BLaER1 treated with 17β-estradiol and CSF1 and Interleukin-3, amounts not matched to agents 10 nM and 100 nM (cell line): ENCODE results near the gene RLN3.
A peak's percentile ranks its signal among the peaks of the same experiment; 100 is the strongest.

Experiments
- H3K27ac ChIP-seq, 11 experiments: shearing (Covaris generic); formaldehyde crosslinking; 2 replicates each; pipeline ENCODE4 v1.8.1; 2022
- H3K27me3 ChIP-seq, 11 experiments: shearing (Covaris generic); formaldehyde crosslinking; 2 replicates each; pipeline ENCODE4 v1.8.1; 2022
- H3K36me3 ChIP-seq, 11 experiments: shearing (Covaris generic); formaldehyde crosslinking; 2 replicates each; pipeline ENCODE4 v1.8.1; 2022
- H3K4me1 ChIP-seq, 10 experiments: shearing (Covaris generic); formaldehyde crosslinking; 2 replicates each; pipeline ENCODE4 v1.8.1; 2022
- H3K4me2 ChIP-seq, 11 experiments: shearing (Covaris generic); formaldehyde crosslinking; 2 replicates each; pipeline ENCODE4 v1.8.1; 2022
- H3K4me3 ChIP-seq, 10 experiments: shearing (Covaris generic); formaldehyde crosslinking; 2 replicates each; pipeline ENCODE4 v1.8.1; 2022
- H3K9ac ChIP-seq, 11 experiments: shearing (Covaris generic); formaldehyde crosslinking; 2 replicates each; pipeline ENCODE4 v1.8.1; 2022
- H3K9me3 ChIP-seq, 11 experiments: shearing (Covaris generic); formaldehyde crosslinking; replicated peaks in 1 of 11; 2 replicates each; pipeline ENCODE4 v1.8.1; 2022
- H4K20me1 ChIP-seq, 11 experiments: shearing (Covaris generic); formaldehyde crosslinking; 2 replicates each; pipeline ENCODE4 v1.8.1; 2022
- Cebpa-rat ChIP-seq, 11 experiments: shearing (Covaris generic); IDR thresholded peaks; 2 replicates each; pipeline ENCODE4 v1.8.1; 2022

RLN3 gene

DNA sequence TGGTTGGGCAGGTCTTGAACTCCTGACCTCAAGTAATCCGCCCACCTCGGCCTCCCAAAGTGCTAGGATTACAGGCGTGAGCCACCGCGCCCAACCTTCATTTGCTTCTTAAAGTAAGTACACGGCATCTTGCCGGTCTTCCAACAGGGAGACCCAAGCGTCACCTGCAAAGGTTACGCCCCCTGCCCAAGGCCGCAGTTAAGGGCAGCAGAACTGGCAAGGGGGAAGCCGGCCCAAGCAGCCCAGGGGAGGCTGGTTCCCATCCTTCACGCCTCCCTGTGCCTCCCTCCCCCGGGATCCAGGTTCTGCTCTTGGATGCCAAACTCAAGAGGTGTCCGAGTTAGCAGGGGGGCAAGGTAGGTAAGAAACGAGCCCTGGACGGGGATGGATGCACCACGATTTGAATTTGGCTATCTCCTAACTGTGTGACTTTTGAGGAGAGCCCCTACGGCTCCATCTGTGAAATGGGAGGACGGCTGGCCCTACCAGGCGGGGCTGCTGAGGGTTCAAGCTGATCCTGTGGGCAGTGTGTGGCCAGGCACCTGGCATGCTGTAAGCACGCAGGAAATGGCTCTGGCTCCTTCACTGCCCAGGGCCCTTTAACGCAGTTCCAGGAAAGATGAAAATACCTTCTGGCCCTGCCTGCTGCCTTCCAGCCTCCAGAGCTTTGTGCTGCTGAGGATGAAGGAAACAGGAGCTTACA is 30.9 kb upstream of the RLN3 start:
- Histone ChIP-seq H4K20me1 (peaks cover 0 to 17% (median 0%) of the 10 kb centered on the region in 11 experiments; a peak in 1 of 22 replicates), H3K4me3 (no peak overlapping the region), H3K36me3 (peaks cover 28 to 66% (median 52%) of the 10 kb centered on the region in 11 experiments), H3K27ac (peak overlapping the region in 1 of 11 experiments; percentile 21; a peak in 2 of 22 replicates), H3K27me3 (no peaks in the 10 kb centered on the region), H3K9me3 (peaks cover 9 to 14% (median 12%) of the 10 kb centered on the region in 11 experiments), H3K4me1 (peaks cover 20 to 43% (median 28%) of the 10 kb centered on the region in 10 experiments), H3K9ac (peak overlapping the region in 4 of 11 experiments; percentile 9 to 44 (median 19); a peak in 2 of 22 replicates), H3K4me2 (no peak overlapping the region)
- no peak for TF ChIP-seq Cebpa-rat (IDR thresholded peaks at IDR 0.05)

DNA sequence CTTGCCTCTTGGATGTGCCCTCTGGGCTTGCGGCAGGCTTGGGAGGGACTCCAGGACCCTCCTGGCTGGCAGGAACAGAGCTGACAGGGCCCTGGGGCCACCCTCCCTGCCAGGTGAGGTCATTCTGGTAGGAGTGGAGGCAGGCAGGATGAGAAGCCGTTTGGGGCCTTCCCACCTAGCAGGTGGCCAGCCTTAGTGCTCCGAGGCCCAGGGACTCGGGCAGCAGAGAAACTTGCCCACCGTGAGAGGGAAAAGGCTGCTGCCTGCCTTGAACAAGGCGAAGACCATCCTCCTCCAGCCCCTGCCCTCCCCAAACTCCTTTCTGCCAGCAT is 30.4 kb upstream of the RLN3 start:
- peaks cover 0 to 17% (median 0%) of the 10 kb centered on the region in 11 experiments; a peak in 1 of 22 replicates for H4K20me1 ChIP-seq
- no peak for TF ChIP-seq Cebpa-rat (IDR thresholded peaks at IDR 0.05)
- no peaks in the 10 kb centered on the region for H3K27me3 ChIP-seq
- peaks cover 9 to 14% (median 12%) of the 10 kb centered on the region in 11 experiments for H3K9me3 ChIP-seq
- no peak overlapping the region for H3K4me3 ChIP-seq
- H3K4me2 ChIP-seq: no peak overlapping the region
- H3K27ac ChIP-seq: peak overlapping the region in 1 of 11 experiments; percentile 21; a peak in 2 of 22 replicates
- peaks cover 23 to 61% (median 46%) of the 10 kb centered on the region in 11 experiments for H3K36me3 ChIP-seq
- peak overlapping the region in 4 of 11 experiments; percentile 9 to 44 (median 19); a peak in 2 of 22 replicates for H3K9ac ChIP-seq
- peaks cover 25 to 48% (median 33%) of the 10 kb centered on the region in 10 experiments for H3K4me1 ChIP-seq

DNA sequence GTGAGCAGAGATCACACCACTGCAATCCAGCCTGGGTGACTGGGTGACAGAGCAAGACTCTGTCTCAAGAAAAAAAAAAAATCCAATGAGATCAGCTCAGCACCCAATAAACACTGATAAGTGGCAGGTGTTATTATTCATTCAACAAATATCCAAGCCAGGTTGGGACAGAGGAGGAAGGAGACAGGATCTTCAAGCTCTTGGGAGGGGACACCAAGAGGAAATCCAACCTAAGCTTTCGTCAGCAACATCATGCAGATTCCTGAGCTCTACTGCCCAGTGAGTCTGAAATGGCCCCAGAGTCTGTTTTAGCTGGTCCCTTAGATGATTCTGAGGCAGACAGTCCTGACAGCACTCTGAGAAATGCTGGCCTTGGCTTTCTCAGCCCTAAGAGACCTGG is 29.5 kb upstream of the RLN3 start:
- Histone ChIP-seq H3K36me3 (peaks cover 14 to 53% (median 38%) of the 10 kb centered on the region in 11 experiments), H3K4me3 (no peak overlapping the region), H3K27me3 (no peaks in the 10 kb centered on the region), H3K27ac (no peak overlapping the region), H3K4me1 (peaks cover 34 to 56% (median 42%) of the 10 kb centered on the region in 10 experiments), H3K9me3 (peaks cover 9 to 14% (median 12%) of the 10 kb centered on the region in 11 experiments), H4K20me1 (peaks cover 0 to 17% (median 0%) of the 10 kb centered on the region in 11 experiments; a peak in 1 of 22 replicates), H3K4me2 (no peak overlapping the region), H3K9ac (no peak overlapping the region)
- no peak for TF ChIP-seq Cebpa-rat (IDR thresholded peaks at IDR 0.05)

DNA sequence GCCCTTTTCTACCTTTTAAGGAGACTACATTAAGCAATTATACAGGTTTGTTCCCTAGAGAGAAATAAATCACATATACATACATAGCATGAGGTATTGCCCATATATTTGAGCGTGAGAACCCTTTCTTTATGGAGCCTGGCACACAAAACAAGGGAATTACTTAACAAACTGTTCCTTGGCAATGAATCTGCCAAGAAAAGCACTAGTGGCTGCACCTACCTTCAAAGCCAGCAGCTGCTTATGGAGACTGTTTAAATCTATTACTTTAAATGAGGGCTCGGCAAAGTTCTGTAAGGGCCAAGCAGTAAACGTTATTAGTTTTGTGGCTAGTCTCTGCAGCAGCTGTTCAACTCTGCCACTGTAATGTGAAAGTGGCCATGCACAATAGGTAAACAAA is 28.9 kb upstream of the RLN3 start:
- Histone ChIP-seq H3K9me3 (peaks cover 9 to 14% (median 12%) of the 10 kb centered on the region in 11 experiments), H3K4me2 (no peak overlapping the region), H3K27ac (no peak overlapping the region), H3K36me3 (peaks cover 14 to 51% (median 37%) of the 10 kb centered on the region in 11 experiments), H3K4me1 (peaks cover 40 to 60% (median 45%) of the 10 kb centered on the region in 10 experiments), H4K20me1 (peaks cover 0 to 17% (median 0%) of the 10 kb centered on the region in 11 experiments; a peak in 1 of 22 replicates), H3K27me3 (no peaks in the 10 kb centered on the region), H3K4me3 (no peak overlapping the region), H3K9ac (no peak overlapping the region)
- TF ChIP-seq Cebpa-rat (IDR thresholded peaks at IDR 0.05): no peak

DNA sequence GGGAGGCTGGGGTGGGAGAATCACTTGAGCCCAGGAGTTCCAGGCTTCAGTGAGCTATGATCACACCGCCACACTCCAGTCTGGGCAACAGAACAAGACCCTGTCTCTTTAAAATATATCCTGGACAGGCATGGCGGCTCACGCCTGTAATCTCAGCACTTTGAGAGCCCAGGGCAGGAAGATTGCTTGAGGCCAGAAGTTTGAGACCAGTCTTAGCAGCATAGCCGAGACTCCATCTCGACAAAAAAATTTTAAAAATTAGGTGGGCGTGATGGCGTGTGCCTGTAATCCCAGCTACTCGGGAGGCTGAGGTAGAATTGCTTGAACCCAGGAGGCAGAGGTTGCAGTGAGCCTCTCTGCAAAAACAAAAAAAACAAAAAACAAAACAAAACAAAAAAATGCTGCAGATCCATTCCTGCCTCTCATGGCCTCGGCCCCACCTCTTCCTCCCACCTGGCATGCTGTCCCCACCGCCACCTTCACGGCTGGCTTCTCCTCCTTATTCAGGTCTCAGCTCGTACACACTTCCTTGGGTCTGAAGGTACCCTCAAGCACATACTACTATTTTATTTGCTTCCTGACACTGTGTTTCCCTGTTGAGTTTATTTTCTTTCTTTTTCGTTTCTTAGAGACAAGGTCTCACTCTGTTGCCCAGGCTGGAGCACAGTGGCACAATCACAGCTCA is 27.1 kb upstream of the RLN3 start:
- Histone ChIP-seq H3K36me3 (peaks cover 14 to 41% (median 29%) of the 10 kb centered on the region in 11 experiments; a peak in 21 of 22 replicates), H3K4me2 (peak overlapping the region; percentile 79 to 96 (median 88)), H4K20me1 (peaks cover 0 to 15% (median 0%) of the 10 kb centered on the region in 11 experiments; a peak in 1 of 22 replicates), H3K9ac (peak overlapping the region; percentile 0 to 93 (median 27); a peak in 16 of 22 replicates), H3K27ac (peak overlapping the region in 9 of 11 experiments; percentile 31 to 96 (median 90); a peak in 17 of 22 replicates), H3K4me3 (no peak overlapping the region), H3K4me1 (peaks cover 48 to 70% (median 58%) of the 10 kb centered on the region in 10 experiments), H3K27me3 (no peaks in the 10 kb centered on the region), H3K9me3 (peaks cover 9 to 14% (median 12%) of the 10 kb centered on the region in 11 experiments)
- no peak for TF ChIP-seq Cebpa-rat (IDR thresholded peaks at IDR 0.05)

DNA sequence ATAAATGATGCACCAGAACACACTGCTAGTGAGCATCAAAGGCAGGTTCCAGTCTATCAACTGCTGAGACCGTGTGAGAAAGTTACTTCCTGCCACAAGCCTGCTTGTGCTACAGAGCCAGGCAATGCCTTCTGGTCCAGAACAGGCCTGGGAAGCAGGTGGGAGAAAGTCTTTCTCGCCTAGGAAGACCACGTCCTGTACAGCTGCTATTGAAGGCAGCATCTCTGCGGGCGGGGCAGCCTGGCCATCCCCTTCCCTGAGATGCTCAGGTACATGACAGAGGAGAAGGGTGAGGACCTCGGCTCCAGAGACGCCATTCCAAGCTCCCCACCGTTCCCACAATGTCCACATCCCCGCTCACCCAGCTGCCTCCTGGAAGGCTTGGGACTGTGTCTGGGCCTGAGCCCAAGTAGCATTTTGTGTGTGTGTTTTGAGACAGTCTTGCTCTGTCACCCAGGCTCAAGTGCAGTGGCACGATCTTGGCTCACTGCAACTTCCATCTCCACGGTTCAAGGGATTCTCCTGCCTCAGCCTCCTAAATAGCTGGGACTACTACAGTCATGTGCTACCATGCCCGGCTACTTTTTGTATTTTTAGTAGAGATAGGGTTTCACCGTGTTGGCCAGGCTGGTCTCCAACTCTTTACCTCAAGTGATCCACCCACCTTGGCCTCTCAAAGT is 25.2 kb upstream of the RLN3 start:
- Histone ChIP-seq H3K4me2 (peak overlapping the region; percentile 79 to 96 (median 88)), H3K4me1 (peaks cover 48 to 68% (median 61%) of the 10 kb centered on the region in 10 experiments), H3K9me3 (peaks cover 9 to 14% (median 12%) of the 10 kb centered on the region in 11 experiments), H3K27ac (peak overlapping the region; percentile 71 to 99 (median 92)), H3K36me3 (peaks cover 12 to 27% (median 19%) of the 10 kb centered on the region in 11 experiments; a peak in 21 of 22 replicates), H4K20me1 (peaks cover 0 to 6% (median 0%) of the 10 kb centered on the region in 11 experiments; a peak in 1 of 22 replicates), H3K9ac (peak overlapping the region; percentile 49 to 99 (median 92); a peak in 21 of 22 replicates), H3K27me3 (no peaks in the 10 kb centered on the region), H3K4me3 (peak overlapping the region in 3 of 10 experiments; percentile 0 to 7 (median 6); a peak in 3 of 20 replicates)
- TF ChIP-seq Cebpa-rat (IDR thresholded peaks at IDR 0.05): no peak

DNA sequence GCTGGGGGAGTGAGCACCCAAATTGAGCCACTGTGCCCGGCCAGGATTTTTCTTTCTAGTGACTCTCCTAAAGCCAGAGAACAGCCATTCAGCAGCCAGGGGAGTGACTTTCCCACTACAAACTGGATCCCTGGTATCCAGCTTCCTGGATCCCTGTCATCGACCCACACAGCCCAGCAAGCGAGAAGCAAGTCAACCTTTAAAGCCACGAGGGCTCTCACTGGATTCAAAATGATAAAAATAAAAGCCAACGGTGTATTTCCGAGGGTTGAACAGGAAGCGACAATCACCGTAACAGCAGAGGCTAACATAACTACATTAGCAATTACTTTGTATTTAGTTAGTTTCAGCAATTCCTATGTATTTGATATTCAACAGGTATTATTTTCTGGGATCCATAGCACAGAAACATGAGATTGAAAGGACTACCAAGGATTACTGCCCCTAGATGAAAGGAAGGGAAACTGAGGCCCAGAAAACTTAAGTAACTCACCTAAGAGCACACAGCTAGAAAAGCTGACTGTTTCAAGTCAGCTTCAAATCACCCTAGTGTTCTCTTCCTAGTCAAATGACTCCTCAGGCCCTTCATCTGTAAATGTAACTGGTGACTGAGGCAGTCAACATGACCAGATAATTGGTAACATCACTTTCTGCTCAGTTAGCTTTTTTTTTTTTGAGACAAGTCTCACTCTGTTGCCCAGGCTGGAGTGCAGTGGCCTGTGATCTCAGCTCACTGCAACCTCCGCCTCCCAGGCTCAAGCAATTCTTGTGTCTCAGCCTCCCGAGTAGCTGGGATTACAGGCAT is 24.5 kb upstream of the RLN3 start:
- Histone ChIP-seq H3K27me3 (no peaks in the 10 kb centered on the region), H3K9ac (peak overlapping the region; percentile 49 to 99 (median 92)), H3K4me1 (peaks cover 48 to 71% (median 67%) of the 10 kb centered on the region in 10 experiments), H3K9me3 (peaks cover 9 to 14% (median 12%) of the 10 kb centered on the region in 11 experiments), H3K36me3 (peaks cover 8 to 20% (median 14%) of the 10 kb centered on the region in 11 experiments; a peak in 18 of 22 replicates), H4K20me1 (no peaks in the 10 kb centered on the region), H3K27ac (peak overlapping the region; percentile 71 to 99 (median 92)), H3K4me3 (peak overlapping the region in 4 of 10 experiments; percentile 0 to 82 (median 16); a peak in 4 of 20 replicates), H3K4me2 (peak overlapping the region; percentile 79 to 96 (median 88))
- TF ChIP-seq Cebpa-rat (IDR thresholded peaks at IDR 0.05): no peak
